OCI-LY7 (cell line): ENCODE measurements around the gene COX7A2. TPM values are rescaled to one million over a fixed set of nuclear protein-coding genes. Genes with fewer than 3 reads are reported as not detected.

Source experiments
- BruUV-seq: library from RNA; stranded (reverse); fragments of 400-500 nt; replicated peaks from 2 replicates; lab custom pipeline; 2021; lab: Mats Ljungman, UMichigan
- CTCF ChIA-PET: fragments of 300-600 bp; sonication (Branson Sonifier 250); formaldehyde crosslinking; loops from one replicate; lab custom pipeline; 2022; ENCODE audit warnings: antibody characterized with exemption; ENCODE audit not compliant: unreplicated experiment; lab: Charles Lee
- POLR2A ChIA-PET: fragments of 300-600 bp; sonication (Branson Sonifier 250); formaldehyde crosslinking; loops from one replicate; lab custom pipeline; 2022; ENCODE audit warnings: antibody characterized with exemption; lab: Charles Lee
- DNase-seq: peaks from one replicate; pipeline ENCODE4 v3.0.0-alpha.2; 2015; ENCODE audit warnings: low spot score
- H2AFZ ChIP-seq: fragments of 200-600 bp; sonication (generic), shearing (Covaris generic); 2 replicates; pipeline ENCODE4 v1.6.1; 2014; ENCODE audit warnings: mild to moderate bottlenecking, antibody characterized with exemption, low read length, moderate library complexity
- H3K27ac ChIP-seq: fragments of 200-600 bp; sonication (generic); 2 replicates; pipeline ENCODE4 v1.5.1; 2014; ENCODE audit warnings: mixed run types, low read depth, mild to moderate bottlenecking, moderate library complexity, low read length, inconsistent platforms; ENCODE audit not compliant: poor library complexity, severe bottlenecking
- H3K36me3 ChIP-seq: fragments of 200-600 bp; sonication (generic); 2 replicates; pipeline ENCODE4 v1.6.1; 2014; ENCODE audit warnings: mild to moderate bottlenecking, antibody characterized with exemption, low read length, moderate library complexity, mixed read lengths; ENCODE audit not compliant: insufficient read depth
- H3K4me1 ChIP-seq: fragments of 200-600 bp; sonication (generic); 2 replicates; pipeline ENCODE4 v1.5.1; 2014; ENCODE audit warnings: mild to moderate bottlenecking, low read length; ENCODE audit not compliant: insufficient read depth, poor library complexity, severe bottlenecking
- H3K4me2 ChIP-seq: fragments of 200-600 bp; sonication (generic); 2 replicates; pipeline ENCODE4 v1.6.1; 2014; ENCODE audit warnings: mild to moderate bottlenecking, low read length
- H3K4me3 ChIP-seq: fragments of 200-600 bp; sonication (generic); 2 replicates; pipeline ENCODE4 v1.5.1; 2014; ENCODE audit warnings: mild to moderate bottlenecking, low read depth, low read length; ENCODE audit not compliant: poor library complexity, severe bottlenecking
- H3K79me2 ChIP-seq: fragments of 200-600 bp; sonication (generic); 2 replicates; pipeline ENCODE4 v1.6.1; 2016; ENCODE audit warnings: low read depth, mild to moderate bottlenecking, low read length, moderate library complexity, mixed read lengths; ENCODE audit not compliant: insufficient read depth
- H3K9me2 ChIP-seq: fragments of 200-600 bp; sonication (generic); 2 replicates; pipeline ENCODE4 v1.6.1; 2016; ENCODE audit warnings: mild to moderate bottlenecking, low read length, mixed read lengths; ENCODE audit not compliant: insufficient read depth
- H3K9me3 ChIP-seq: fragments of 200-600 bp; sonication (generic); 2 replicates; pipeline ENCODE4 v1.6.1; 2014; ENCODE audit warnings: mild to moderate bottlenecking, mixed run types, low read length, mixed read lengths
- H4K20me1 ChIP-seq: fragments of 200-600 bp; sonication (generic); 2 replicates; pipeline ENCODE4 v1.6.1; 2014; ENCODE audit warnings: mild to moderate bottlenecking, antibody characterized with exemption, low read length, moderate library complexity, mixed read lengths; ENCODE audit not compliant: insufficient read depth
- CTCF ChIP-seq: fragments of 200-600 bp; sonication (generic); conservative IDR thresholded peaks from 2 replicates; pipeline ENCODE4 v1.5.1; 2014; ENCODE audit warnings: mild to moderate bottlenecking, antibody characterized with exemption, low read length, moderate library complexity, mixed read lengths
- EZH2phosphoT487 ChIP-seq: fragments of 200-600 bp; sonication (generic); IDR thresholded peaks from 2 replicates; pipeline ENCODE4 v1.6.1; 2018; ENCODE audit warnings: low read depth, borderline replicate concordance, mild to moderate bottlenecking, mixed run types, antibody characterized with exemption, low read length, moderate library complexity, mixed read lengths
- intact Hi-C: fragments of 100-400 bp; cut with micrococcal nuclease; formaldehyde crosslinking; loops from one replicate; pipeline ENCODE4 v1.10.0; 2022; ENCODE audit not compliant: unreplicated experiment
- total RNA-seq, 2 experiments: library from RNA; depleted of rRNA in 1 of 2; stranded (reverse); fragments of >200 nt in 1 of 2; shearing (Covaris generic) in 1 of 2; gene quantifications; 2 replicates each; pipeline ENCODE4 v1.2.3, GENCODE V29; 2014 to 2022

Gene COX7A2
- total RNA-seq, 2 experiments from 2014 or later = 210 to 403 TPM

GRCh38 chr6:75262716-75263400 is 19.3 kb upstream of the COX7A2 start:
- POLR2A ChIA-PET = interaction anchor here (0.6 to 1.2 kb wide), 3 partner anchors 10 to 377 kb away, joined by 3 to 9 read pairs (median 6); no protein-coding TSS in a partner anchor
- DNase-seq = no peak
- intact Hi-C loops = no loop called here
- no peak for TF ChIP-seq CTCF
- Histone ChIP-seq H3K36me3 (peaks cover 72% of the 10 kb centered on the region), H3K27ac (no peak overlapping the region), H3K9me3 (no peaks in the 10 kb centered on the region), H3K4me3 (no peak overlapping the region), H3K4me1 (no peaks in the 10 kb centered on the region), H3K9me2 (no peaks in the 10 kb centered on the region), H3K79me2 (peaks cover 26% of the 10 kb centered on the region; the same call in 1 of the 2 replicates), H2AFZ (no peak overlapping the region), H3K4me2 (no peak overlapping the region), H4K20me1 (0 out of 2 replicates have a peak, but pooled peaks cover 13% of the 10 kb centered on the region)
- no TSS peak for BruUV-seq
- CTCF ChIA-PET = interaction anchor here (0.6 kb wide), 2 partner anchors 10 to 11 kb away, joined by 3 read pairs; no protein-coding TSS in a partner anchor

- no peak overlapping the region for H2AFZ ChIP-seq
- no peaks in the 10 kb centered on the region for H3K9me2 ChIP-seq
- no TSS peak for BruUV-seq
- CTCF ChIA-PET = no interaction called here
- H3K79me2 ChIP-seq = peaks cover 14% of the 10 kb centered on the region; the same call in 1 of the 2 replicates
- H3K36me3 ChIP-seq = peaks cover 87% of the 10 kb centered on the region
- H3K9me3 ChIP-seq = no peaks in the 10 kb centered on the region
- TF ChIP-seq CTCF (no peak), EZH2phosphoT487 (no peak)
- no peak overlapping the region for H3K4me3 ChIP-seq
- no peaks in the 10 kb centered on the region for H3K4me1 ChIP-seq
- H3K27ac ChIP-seq = no peak overlapping the region
- 0 out of 2 replicates have a peak, but pooled peaks cover 8% of the 10 kb centered on the region for H4K20me1 ChIP-seq
- DNase-seq = no peak
- POLR2A ChIA-PET = interaction anchor here (0.6 kb wide), 1 partner anchor 111 kb away, joined by 3 read pairs; no protein-coding TSS in a partner anchor
- no peak overlapping the region for H3K4me2 ChIP-seq
- intact Hi-C loops = no loop called here
These were observed 17.7 kb upstream of the COX7A2 start for GRCh38 chr6:75261299-75261698.
